Tongue (tissue), 2 donors: ENCODE results near the gene GP1BB. TPM values are rescaled to one million over a fixed set of nuclear protein-coding genes. Genes with fewer than 3 reads are reported as not detected.
"Not testable (repeated sequence)": the region's sequence is repeated elsewhere in the genome, so short reads cannot be mapped to it uniquely, and the experiment has no call there.

ENCODE experiments used
- DNase-seq: peaks from one replicate; pipeline ENCODE4 v3.0.0-alpha.2; 2015
- total RNA-seq: library from RNA; depleted of rRNA; stranded (reverse); fragments of >200 nt; gene quantifications from one replicate; pipeline ENCODE4 v1.2.3, GENCODE V29; 2014

GP1BB gene
- total RNA-seq, 1 donor from 2014 or later = 19.0 TPM

DNA sequence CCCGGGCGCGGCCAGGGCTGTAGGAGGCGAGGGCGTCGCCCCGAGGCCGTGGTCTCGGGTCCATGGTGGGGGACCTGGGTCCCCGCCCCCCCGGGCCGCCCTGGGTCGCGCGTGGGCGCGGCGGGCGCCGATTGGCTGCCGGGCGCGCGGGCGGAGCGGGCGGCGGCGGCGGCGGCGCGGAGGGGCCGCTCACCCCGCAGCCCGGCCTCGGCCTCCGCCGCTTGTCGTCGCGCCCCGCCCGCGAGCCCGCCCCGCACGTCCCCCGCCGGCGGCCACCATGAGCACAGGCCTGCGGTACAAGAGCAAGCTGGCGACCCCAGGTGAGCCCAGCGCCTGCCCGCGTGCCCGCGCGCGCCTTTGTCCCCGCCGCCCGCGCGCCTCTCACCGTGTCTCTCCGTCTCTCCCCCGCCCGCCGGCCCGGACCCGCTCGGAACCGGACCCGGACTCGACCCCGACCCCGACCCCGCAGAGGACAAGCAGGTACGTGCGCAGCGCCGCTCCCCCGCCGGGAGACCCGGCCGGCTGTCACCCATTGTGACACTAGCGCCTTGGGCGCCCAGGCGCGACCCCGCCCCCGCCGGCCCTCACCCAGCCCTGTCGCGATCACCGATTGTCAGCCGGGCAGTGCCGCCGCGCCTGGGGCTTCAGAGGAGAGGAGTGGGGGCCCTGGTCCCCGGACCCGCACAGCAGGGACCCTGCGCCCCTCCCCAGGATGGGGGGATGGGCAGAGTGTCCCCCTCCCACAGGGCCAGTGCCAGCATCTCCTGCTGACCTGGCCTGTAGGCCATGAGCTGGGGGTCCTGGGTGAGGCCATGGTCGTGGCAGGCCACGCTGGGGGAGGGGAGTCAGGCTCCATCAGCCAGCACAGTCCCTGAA lies 8.8 kb upstream of the GP1BB start, which contains the start of gene SEPTIN5:
TSS of gene SEPTIN5 (plus strand) at position 192 of the 876 bp plus-strand sequence. CDS start at position 278, 86 bp downstream.
- DNase-seq = no peak

DNA sequence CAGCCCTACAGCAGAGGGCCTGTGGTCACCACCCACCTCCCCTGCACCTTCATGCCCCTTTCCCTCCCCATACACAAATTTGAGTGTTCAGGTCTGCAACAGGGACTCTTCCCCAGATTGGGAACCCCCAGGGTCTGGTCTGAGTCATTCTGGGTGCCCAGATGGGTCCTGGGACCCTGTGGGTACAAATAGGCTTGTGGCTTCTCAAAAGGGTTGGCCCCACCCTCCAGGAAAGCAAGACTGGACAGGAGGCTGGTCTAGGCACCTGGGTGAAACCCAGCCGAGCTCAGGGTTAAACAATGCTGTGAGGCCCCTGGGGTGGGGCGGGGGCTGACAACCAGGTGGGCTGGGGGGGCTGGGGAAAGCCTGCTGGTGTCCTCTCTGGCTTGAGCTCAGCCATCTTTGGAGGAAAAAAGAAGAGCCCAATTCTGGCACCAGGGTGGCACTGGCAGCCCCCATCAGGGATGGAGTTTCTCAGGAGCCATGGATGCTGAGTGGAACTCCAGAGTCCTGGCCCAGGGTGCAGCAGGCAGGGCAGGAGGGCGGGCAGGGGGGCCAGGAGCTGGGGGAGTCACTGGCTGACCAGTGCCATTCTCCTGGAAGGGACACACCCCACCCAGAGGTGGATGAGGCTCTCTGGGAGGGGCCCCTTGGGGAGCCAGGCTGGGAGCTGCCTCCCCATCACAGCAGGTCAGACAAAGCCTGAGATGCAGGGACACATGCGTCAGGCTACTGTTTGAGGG lies 8.0 kb upstream of the GP1BB start:
- DNase-seq = no peak

DNA sequence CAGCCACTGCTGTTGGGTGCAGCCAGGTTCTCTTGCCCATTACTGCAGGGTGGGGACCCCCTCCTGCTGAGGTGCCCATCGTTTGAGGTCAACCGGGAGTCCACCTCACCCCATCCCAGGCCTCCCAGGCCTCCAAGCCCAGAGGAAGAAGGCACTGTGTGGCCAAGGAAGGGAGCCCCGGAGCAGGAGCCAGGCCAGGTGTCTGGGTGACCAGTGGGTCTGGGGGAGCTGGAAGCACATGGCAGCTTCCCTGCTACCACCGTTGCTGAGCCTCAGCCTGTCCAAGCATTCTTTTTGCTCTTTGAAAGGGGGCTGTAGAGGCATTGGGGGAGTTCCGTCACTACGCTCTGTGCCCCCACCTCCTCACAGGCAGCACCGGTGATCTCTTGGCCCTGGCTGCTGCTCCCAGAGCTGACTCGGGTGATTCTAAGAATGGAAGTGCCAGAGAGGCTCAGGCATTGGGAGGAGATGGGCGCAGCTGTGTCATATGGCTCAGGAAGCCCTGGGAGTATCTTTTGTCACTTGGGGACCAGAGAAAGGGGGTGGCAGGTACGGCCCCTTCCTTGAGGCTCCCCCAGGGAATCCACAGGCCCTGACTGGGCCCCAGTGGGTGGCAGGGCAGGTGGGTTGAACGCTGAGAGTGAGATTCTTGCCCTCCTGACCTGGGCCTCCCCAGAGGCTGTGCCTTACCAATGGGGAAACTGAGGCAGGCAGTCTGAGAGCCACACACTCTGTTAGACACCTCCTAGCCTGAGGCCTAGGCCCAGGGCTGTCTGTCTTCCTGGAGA lies 7.1 kb upstream of the GP1BB start:
- no peak for DNase-seq

DNA sequence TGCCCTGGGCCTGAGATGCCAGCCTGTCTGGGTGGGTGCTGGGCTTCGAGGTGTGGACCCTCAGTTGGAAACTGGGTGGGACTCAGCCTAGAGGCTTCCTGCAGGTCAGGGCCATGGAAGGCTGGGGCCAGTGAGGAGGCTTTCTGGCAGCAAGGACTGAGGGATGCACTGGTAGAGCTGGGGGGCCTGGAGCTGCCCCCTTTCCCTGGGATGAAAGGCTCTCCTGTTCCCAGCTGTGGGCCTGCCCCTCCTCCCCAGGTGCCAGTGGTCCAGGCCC lies 6.6 kb upstream of the GP1BB start:
- no peak for DNase-seq

DNA sequence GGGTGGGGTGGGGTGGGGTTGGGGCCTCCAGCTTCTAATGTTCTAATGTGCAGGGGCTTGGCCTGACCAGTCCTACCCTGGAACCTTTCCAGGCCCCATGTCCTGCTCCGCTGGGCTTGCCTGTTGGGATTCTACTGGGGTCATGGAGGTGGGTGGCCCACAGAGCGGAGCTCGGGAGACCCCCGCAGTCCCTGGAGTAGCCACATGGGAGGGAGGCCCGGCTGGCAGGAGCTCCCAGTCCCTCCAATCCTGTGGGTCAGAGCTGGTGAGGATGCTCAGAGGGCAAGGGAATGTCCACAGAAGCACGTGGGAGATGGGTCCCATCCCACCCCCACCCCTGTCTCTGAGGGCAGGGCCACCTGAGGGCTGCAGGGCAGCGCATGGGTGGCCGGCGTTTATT lies 6.2 kb upstream of the GP1BB start:
- no peak for DNase-seq

DNA sequence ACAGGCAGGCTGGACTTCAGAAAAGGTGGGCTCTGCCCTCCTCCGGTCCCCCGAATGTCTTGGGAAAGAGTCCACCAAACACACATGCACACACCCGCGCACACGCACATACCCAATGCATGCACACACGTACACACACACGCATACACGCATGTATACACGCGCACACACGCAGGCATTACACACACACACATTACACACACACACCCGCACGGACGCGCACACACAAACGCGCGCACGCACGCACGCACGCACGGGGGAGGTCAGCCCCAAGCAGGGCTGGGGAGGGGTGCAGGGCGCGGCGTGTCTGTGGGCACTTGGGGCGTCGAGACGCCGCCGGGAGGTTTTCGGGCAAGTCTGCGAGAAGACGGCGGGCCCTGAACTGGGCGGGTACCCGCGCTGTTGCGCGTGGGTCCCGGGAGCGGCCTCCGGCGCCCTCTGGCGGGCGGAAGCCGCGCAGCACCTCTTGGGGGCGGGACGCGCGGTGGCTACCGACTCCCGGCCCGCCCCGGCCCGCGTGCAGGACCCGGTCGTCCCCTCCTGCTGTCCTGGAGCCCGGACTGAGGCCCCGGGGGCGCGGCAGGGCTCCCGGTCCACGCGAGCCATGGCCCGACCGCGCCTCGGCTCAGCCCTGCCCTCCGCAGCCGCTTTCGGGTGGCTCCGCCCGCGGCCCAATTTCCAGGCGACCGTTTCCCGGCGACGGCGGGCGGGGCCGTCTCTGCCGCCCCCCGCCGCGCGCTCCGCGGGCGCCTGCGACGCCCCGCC lies 5.5 kb upstream of the GP1BB start:
- peak; percentile 85 for DNase-seq

DNA sequence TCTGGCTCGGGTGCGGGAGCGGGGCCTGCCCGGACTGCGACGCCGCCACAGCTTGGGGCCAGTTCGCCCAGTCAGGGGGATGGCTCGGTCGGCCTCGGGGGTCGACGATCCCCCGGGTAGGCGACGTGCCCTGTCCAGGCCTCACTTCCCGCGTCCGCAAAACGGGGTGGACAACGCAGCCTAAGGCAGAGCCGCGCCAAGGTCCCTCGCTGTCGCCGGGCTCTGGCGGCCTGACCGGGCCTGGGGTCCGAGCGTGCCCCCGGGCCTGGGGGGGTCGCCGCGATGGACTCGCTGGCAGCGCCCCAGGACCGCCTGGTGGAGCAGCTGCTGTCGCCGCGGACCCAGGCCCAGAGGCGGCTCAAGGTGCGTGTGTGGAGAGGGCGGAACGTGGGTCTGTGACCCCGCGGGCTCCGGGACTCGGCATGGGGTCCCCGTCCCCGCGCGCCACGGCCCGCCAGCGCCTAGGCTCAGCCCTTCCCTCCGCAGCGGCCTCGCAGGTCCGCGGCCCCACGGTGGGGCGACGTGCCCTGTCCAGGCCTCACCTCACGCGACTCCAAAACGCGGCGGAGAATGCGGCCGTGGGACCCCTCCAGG lies 4.8 kb upstream of the GP1BB start:
- DNase-seq = no peak

DNA sequence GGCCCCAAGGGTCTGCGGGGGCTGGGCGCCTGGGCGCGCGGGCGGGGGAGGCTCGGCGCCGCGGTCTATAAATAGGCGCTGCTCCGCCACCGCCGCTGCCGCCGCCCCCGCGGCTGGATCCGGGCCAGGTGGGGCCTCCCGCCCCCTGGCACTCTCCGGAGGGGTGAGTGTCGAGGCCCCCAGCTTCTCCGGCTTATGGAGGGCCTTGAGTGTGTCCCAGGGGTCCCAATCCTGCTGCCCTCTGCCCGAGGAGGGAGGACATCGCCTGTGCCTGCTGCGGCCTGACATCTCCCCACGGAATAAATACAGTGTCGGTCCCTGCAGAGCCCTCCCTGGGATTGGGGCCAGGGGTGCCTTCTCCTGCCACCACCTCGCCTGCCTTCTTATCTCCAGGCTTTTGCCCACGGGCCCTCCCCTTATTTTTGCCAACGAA lies 4.3 kb upstream of the GP1BB start:
- peak; percentile 70 for DNase-seq

DNA sequence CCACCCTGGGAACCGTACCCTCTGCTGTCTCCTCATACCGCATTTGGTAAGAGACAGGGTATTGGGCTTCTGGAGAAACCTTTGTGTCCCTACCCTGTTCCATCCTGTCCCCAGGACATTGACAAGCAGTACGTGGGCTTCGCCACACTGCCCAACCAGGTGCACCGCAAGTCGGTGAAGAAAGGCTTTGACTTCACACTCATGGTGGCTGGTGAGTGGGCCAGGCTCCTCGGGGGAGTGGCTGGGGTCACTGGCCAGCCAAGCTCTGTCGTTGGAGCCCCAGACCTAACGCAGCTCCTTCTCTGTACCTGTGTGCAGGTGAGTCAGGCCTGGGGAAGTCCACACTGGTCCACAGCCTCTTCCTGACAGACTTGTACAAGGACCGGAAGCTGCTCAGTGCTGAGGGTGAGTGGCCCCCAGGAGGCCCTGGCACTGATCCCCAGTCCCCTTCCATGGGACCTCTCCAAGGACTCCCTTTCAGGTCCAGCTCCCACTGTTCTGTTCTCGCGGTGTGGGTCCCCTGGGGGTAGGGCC lies 3.8 kb upstream of the GP1BB start:
- no peak for DNase-seq

DNA sequence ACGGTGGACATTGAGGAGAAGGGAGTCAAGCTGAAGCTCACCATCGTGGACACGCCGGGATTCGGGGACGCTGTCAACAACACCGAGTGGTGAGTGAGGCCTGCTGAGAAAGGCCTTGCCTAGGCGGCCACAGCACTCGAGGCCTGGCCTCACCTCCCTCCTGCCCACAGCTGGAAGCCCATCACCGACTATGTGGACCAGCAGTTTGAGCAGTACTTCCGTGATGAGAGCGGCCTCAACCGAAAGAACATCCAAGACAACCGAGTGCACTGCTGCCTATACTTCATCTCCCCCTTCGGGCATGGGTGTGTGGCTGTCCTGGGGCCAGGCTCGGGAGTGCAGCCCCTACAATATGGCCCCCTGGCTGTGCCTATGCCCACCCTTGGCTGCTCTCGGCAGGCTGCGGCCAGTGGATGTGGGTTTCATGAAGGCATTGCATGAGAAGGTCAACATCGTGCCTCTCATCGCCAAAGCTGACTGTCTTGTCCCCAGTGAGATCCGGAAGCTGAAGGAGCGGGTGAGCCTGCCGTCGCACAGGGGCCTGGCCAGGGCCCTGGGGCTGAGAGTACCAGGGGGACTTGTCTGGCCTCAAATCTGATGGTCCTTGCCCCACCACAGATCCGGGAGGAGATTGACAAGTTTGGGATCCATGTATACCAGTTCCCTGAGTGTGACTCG lies 3.0 kb upstream of the GP1BB start:
- DNase-seq = no peak

DNA sequence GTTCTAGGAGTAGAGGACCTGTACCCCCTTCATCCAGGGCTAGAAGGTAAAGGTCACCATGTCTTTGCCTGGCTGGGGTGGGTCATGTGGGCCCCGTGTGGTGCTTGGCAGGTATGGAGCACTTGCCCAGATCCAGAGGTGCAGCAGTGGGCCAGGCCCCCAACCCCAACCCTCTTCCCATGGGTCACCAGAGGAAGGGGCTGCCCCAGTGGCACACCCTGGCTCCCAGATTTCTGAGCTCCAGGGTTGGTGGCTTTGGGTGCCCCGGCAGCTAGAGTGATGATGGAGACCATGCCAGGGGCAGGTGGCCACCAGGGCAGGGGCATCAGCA lies 2.4 kb upstream of the GP1BB start:
- DNase-seq = no peak

DNA sequence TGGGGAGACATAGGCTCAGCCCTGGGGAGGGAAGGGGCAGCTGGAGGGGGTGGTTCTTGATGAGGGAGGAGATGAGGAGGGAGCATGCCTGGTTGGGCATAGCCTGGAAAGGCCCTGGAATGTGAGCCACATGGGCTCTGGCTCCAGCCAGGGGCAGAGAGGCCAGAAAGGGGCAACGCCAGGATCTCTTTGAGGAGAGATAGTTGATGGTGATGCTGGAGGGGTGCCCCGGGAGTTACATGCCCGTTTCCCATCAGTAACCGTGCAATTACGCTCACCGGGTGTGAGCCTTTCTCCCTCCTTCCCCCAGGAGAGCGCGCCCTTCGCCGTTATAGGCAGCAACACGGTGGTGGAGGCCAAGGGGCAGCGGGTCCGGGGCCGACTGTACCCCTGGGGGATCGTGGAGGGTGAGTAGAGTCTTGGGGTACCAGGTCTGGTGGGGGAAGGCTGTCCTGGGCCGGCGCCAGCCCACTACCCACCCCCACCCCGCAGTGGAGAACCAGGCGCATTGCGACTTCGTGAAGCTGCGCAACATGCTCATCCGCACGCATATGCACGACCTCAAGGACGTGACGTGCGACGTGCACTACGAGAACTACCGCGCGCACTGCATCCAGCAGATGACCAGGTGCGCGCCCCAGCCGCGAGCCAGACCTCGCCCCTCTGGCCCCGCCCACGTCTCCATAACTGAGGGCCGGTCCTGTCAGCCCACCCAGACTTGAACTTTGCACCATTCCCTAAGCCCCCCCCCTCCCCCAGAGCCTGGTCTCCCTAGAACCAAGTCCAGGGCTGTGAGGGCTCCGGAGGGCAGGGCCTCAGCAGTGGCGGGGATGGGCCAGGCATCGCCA lies 1.8 kb upstream of the GP1BB start:
- DNase-seq = no peak

DNA sequence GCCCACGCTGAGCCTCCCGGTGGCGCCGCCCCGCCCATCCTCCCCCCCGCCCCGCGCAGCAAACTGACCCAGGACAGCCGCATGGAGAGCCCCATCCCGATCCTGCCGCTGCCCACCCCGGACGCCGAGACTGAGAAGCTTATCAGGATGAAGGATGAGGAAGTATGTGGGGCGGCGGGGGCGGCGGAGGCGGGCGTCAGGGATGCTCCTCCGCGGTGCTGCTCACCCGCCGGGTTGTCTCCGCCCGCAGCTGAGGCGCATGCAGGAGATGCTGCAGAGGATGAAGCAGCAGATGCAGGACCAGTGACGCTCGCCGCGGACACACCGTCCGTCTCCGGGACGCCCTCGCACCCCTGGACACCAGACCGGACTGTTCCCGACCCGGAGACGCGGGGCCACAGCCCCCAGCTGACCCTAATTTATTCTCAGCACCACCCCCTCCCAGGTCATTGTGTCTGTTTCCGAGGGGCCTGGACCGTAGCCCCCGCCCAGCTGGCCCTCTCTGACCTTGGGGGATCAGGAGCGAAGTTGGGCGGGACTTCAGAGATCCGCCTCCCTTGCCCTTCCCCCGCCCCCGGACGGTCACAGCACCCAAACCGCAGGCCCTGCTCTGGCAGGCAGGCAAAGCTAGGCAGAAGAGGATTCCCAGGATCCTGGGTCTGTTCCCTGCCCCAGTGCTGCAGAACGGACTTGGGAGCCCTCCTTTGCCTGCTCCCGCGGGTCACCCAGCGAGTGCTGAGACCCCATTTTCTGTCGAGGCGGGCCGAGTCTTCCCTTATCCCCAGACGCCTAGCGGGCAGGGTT lies 959 bp upstream of the GP1BB start:
- no peak for DNase-seq

DNA sequence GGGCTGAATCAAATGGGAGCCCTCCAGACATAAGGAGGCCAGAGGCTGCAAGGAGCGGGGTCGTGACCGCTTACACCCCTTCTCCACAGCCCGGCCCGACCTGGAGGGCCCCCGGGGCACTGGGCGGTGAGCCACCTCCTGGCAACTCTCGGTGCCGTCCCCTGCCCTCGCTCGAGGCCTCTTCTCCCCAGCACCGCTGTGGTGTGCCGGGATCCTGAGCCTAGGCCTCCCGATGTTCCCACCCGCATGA lies 432 bp upstream of the GP1BB start:
- no peak for DNase-seq

DNA sequence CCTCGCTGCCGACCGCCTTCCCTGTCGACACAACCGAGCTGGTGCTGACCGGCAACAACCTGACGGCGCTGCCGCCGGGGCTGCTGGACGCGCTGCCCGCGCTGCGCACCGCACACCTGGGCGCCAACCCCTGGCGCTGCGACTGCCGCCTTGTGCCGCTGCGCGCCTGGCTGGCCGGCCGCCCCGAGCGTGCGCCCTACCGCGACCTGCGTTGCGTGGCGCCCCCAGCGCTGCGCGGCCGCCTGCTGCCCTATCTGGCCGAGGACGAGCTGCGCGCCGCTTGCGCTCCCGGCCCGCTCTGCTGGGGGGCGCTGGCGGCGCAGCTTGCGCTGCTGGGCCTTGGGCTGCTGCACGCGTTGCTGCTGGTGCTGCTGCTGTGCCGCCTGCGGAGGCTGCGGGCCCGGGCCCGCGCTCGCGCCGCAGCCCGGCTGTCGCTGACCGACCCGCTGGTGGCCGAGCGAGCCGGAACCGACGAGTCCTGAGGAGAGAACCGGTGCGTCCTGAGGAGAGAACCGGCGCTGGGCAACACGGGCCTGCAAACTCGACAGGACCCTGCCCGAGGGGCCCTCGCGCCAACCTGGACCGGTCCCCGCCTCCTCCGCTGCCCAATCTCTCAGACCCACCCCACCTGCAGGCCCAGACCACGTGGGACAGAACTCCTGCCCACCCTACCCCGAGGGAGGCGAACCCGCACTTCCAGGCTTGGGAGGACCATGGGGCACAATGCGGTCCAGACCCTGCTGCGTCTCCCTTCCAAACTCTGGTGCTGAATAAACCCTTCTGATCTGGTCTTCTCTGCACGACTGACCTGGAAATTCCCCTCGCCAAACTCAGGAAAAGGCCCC lies 866 bp downstream of the GP1BB start:
- no peak for DNase-seq

DNA sequence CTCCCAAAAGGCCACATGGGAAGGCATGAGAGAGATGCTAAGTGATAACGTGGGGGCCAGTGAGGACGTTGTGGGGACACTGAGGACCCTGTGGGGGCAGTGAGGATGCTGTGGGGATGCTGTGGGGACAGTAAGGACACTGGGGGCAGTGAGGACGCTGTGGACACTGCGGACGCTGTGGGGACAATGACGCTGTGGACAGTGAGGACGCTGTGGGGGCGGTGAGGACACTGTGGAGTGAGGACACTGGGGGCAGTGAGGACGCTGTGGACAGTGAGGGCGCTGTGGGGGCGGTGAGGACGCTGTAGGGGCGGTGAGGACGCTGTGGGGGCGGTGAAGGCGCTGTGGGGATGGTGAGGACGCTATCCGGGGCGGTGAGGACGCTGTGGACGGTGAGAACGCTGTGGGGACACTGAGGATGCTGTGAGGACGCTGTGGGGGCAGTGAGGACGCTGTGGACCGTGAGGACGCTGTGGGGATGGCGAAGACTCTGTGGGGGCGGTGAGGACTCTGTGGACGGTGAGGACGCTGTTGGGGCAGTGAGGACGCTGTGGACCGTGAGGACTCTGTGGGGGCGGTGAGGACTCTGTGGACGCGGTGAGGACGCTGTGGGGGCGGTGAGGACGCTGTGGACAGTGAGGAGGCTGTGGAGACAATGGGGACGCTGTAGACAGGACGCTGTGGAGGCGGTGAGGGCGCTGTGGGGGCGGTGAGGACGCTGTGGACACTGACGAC lies 1.8 kb downstream of the GP1BB start:
- no peak for DNase-seq

DNA sequence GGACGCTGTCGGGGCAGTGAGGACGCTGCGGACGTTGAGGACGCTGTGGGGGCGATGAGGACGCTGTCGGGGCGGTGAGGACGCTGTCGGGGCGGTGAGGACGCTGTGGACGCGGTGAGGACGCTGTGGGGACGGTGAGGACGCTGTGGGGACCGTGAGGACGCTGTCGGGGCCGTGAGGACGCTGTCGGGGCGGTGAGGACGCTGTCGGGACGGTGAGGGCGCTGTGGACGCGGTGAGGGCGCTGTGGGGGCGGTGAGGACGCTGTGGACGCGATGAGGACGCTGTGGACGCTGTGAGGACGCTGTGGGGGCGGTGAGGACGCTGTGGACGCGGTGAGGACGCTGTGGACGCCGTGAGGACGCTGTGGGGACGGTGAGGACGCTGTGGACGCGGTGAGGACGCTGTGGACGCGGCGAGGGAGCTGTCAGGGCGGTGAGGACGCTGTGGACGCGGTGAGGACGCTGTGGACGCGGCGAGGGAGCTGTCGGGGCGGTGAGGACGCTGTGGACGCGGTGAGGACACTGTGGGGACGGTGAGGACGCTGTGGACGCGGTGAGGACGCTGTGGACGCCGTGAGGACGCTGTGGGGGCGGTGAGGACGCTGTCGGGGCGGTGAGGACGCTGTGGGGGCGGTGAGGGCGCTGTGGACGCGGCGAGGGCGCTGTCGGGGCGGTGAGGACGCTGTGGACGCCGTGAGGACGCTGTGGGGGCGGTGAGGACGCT lies 2.9 kb downstream of the GP1BB start:
- DNase-seq = not testable (repeated sequence)
